RWPE2 (cell line): ENCODE data around the gene ITGB3.

ENCODE experiments used
- ATAC-seq: fragments of 200-7000 bp; cut with Tn5 transposase; 3 replicates; pipeline ENCODE4 v1.9.1; 2021; ENCODE audit warnings: low read depth
- DNase-seq: peaks from one replicate; pipeline ENCODE4 v3.0.0-alpha.2; 2020; ENCODE audit warnings: low spot score
- H3K27ac ChIP-seq: fragments of 450-650 bp; 2 replicates; pipeline ENCODE4 v1.5.1; 2017; ENCODE audit warnings: mild to moderate bottlenecking; ENCODE audit not compliant: poor library complexity, severe bottlenecking
- H3K27me3 ChIP-seq: fragments of 250-450 bp; sonication (Bioruptor Pico); 2 replicates; pipeline ENCODE4 v1.5.1; 2021; ENCODE audit warnings: mild to moderate bottlenecking, moderate library complexity; ENCODE audit not compliant: insufficient read depth, poor library complexity, severe bottlenecking
- H3K36me3 ChIP-seq: fragments of 250-450 bp; sonication (Bioruptor Pico); 2 replicates; pipeline ENCODE4 v1.5.1; 2020; ENCODE audit warnings: low read depth, mild to moderate bottlenecking, moderate library complexity
- H3K4me1 ChIP-seq: fragments of 250-450 bp; sonication (Bioruptor Pico); 2 replicates; pipeline ENCODE4 v1.5.1; 2021; ENCODE audit warnings: mild to moderate bottlenecking, moderate library complexity; ENCODE audit not compliant: insufficient read depth, poor library complexity, severe bottlenecking
- H3K4me3 ChIP-seq: fragments of 250-450 bp; sonication (Bioruptor Pico); 2 replicates; pipeline ENCODE4 v1.5.1; 2021; ENCODE audit warnings: mild to moderate bottlenecking, moderate library complexity; ENCODE audit not compliant: severe bottlenecking
- H3K9me3 ChIP-seq: fragments of 250-450 bp; sonication (Bioruptor Pico); 2 replicates; pipeline ENCODE4 v1.5.1; 2021; ENCODE audit warnings: mild to moderate bottlenecking, moderate library complexity; ENCODE audit not compliant: severe bottlenecking
- CTCF ChIP-seq: fragments of 450-650 bp; IDR thresholded peaks from one replicate; pipeline ENCODE4 v1.5.1; 2017; ENCODE audit warnings: mild to moderate bottlenecking, moderate library complexity; ENCODE audit not compliant: poor library complexity, severe bottlenecking

ITGB3 gene

GRCh38 chr17:47218896-47219430 lies 34.7 kb upstream of the ITGB3 start:
- Histone ChIP-seq H3K4me3 (no peak overlapping the region), H3K4me1 (peaks cover 8% of the 10 kb centered on the region), H3K9me3 (peaks cover under 1% of the 10 kb centered on the region), H3K27me3 (no peaks in the 10 kb centered on the region), H3K27ac (no peak overlapping the region), H3K36me3 (no peaks in the 10 kb centered on the region)
- no peak for TF ChIP-seq CTCF
- DNase-seq (no peak), ATAC-seq (no peak)

GRCh38 chr17:47219621-47220475 lies 33.8 kb upstream of the ITGB3 start:
- Histone ChIP-seq H3K27me3 (no peaks in the 10 kb centered on the region), H3K36me3 (no peaks in the 10 kb centered on the region), H3K4me1 (peaks cover 11% of the 10 kb centered on the region), H3K9me3 (peaks cover 4% of the 10 kb centered on the region), H3K27ac (no peak overlapping the region), H3K4me3 (no peak overlapping the region)
- ATAC-seq = no peak
- TF ChIP-seq CTCF = no peak
- DNase-seq = no peak

DNA sequence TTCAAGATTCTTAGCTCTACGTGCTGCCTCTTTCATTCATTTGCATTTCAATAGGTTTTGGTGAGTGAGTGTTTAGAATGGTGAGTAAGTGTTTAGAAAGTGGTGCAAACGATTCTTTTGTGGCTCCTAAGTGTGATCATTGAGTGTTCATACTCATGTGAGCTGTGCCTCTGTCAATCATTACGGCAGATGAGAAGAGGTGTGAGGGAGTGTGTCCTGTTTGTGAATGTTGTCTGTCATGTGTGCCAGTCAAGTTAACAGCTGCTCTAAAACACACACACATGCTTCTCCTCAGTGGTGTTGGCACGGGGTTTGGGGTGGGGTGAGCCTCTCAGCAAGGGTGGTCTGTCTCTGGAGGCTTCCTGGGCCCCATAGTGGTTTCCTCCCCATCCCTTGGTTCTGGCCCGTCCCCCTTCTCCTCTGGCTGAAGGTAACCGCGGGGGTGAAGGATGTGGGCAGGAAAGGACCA lies 33.1 kb upstream of the ITGB3 start:
- Histone ChIP-seq H3K27me3 (no peaks in the 10 kb centered on the region), H3K27ac (no peak overlapping the region), H3K4me3 (no peak overlapping the region), H3K4me1 (peaks cover 18% of the 10 kb centered on the region), H3K36me3 (no peaks in the 10 kb centered on the region), H3K9me3 (peaks cover 4% of the 10 kb centered on the region)
- ATAC-seq = no peak
- DNase-seq = no peak
- TF ChIP-seq CTCF = no peak

- no peak overlapping the region for H3K4me3 ChIP-seq
- H3K27me3 ChIP-seq = no peaks in the 10 kb centered on the region
- H3K4me1 ChIP-seq = peaks cover 24% of the 10 kb centered on the region
- ATAC-seq = no peak
- H3K27ac ChIP-seq = no peak overlapping the region
- peaks cover 4% of the 10 kb centered on the region for H3K9me3 ChIP-seq
- TF ChIP-seq CTCF = no peak
- H3K36me3 ChIP-seq = no peaks in the 10 kb centered on the region
- DNase-seq = no peak
These were observed 32.5 kb upstream of the ITGB3 start for GRCh38 chr17:47221154-47221553.

- Histone ChIP-seq H3K4me3 (no peak overlapping the region), H3K27me3 (no peaks in the 10 kb centered on the region), H3K9me3 (peaks cover 4% of the 10 kb centered on the region), H3K4me1 (peaks cover 24% of the 10 kb centered on the region), H3K27ac (no peak overlapping the region), H3K36me3 (no peaks in the 10 kb centered on the region)
- TF ChIP-seq CTCF = no peak
- DNase-seq (no peak), ATAC-seq (no peak)
These were observed 31.6 kb upstream of the ITGB3 start for GRCh38 chr17:47222047-47222446.
